ENCODE data around the gene EPHA8. TPM values are rescaled to one million over a fixed set of nuclear protein-coding genes. Genes with fewer than 3 reads are reported as not detected.

The EPHA8 gene
- total and polyA plus RNA-seq, 12 donors: 0.11 to 10.1 (median 1.6) TPM; not detected in 2

DNA sequence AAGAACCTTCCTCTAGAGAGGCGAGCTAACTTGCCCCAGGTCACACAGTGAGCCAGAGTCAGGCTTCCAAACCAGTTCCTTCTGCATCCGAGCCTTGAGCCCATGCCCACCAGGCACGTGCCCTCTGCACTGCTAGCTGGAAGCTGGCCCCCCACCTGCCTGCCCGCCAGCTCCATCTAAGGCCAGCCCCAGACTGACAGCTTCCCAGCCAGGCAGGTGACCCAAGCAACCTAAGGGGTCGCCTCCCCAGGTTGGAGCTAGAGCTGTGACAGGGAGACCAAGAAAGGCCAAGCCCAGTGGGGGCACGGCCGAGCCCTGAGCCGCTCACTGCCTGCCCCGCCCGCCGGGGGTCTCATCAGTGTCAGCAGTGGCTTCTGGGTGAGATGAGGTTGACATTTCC is 53.3 kb downstream of the EPHA8 start:
- no peak for DNase-seq
- TF ChIP-seq CTCF (IDR thresholded peaks at IDR 0.05) (no peak), POLR2A (IDR thresholded peaks at IDR 0.05) (no peak)
- Histone ChIP-seq H3K9me3 (replicated peaks in 1 of 3) (no peaks in the 10 kb centered on the region), H3K27ac (no peak overlapping the region), H3K36me3 (replicated peaks in 1 of 2) (no peaks in the 10 kb centered on the region), H3K4me3 (no peak overlapping the region), H3K4me1 (replicated peaks in 1 of 2) (no peaks in the 10 kb centered on the region), H3K27me3 (peaks cover 19% of the 10 kb centered on the region)
- WGBS, 4 donors: 48 to 67% (median 61%) methylated on average over 1 to 11 of the region's 11 CpGs; no CpG with 5 or more reads in 1 of the 4 donors
- intact Hi-C loops (cut with DNase I): no loop called here

DNA sequence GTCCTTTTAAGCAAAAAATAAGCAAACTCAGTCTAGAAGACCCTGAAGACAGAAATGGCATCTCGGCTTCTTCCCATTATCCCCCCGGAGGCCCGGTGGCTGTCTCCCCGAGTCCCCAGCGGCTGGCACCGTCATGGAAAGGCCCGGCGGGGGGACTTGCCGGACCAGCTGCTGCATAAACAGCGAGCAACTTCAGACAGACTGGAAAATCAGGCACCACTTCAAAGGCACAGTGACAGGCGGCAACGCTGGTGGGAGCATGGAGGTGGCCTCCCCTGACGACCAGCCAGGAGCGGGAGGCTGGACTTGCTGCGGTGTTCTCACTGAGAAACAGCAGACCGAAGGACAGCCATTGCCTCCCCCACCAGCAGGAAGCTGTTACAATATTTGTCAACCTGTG is 54.8 kb downstream of the EPHA8 start:
- Histone ChIP-seq H3K4me1 (replicated peaks in 1 of 2) (no peaks in the 10 kb centered on the region), H3K4me3 (no peak overlapping the region), H3K9me3 (replicated peaks in 1 of 3) (no peaks in the 10 kb centered on the region), H3K36me3 (replicated peaks in 1 of 2) (no peaks in the 10 kb centered on the region), H3K27ac (no peak overlapping the region), H3K27me3 (peaks cover 20% of the 10 kb centered on the region)
- intact Hi-C loops (cut with DNase I): no loop called here
- no peak for DNase-seq
- TF ChIP-seq POLR2A (IDR thresholded peaks at IDR 0.05) (no peak), CTCF (IDR thresholded peaks at IDR 0.05) (no peak)
- WGBS, 4 donors: 37 to 48% (median 42%) methylated on average over 13 to 16 of the region's 16 CpGs

DNA sequence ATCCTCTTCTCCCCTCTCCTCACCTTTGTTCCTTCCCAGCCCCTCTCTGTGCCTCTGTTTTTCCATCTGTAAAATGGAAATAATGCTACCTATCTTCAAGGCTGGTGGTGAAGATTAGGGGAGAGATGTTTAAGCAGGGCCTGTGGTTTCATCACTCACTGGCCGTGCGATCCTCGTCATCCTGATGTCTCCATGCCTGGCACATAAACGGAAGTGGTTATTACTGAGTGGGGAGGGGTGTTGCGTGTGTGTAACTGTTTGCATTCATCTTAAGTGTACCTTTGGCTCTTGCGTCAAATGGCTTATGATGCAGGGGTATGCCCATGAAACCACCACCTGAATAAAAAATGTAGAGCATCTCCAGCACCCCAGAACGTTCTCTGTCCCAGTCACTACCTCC is 56.0 kb downstream of the EPHA8 start:
- Histone ChIP-seq H3K27ac (no peak overlapping the region), H3K4me1 (replicated peaks in 1 of 2) (no peaks in the 10 kb centered on the region), H3K4me3 (no peak overlapping the region), H3K9me3 (replicated peaks in 1 of 3) (no peaks in the 10 kb centered on the region), H3K36me3 (replicated peaks in 1 of 2) (no peaks in the 10 kb centered on the region), H3K27me3 (peaks cover 23% of the 10 kb centered on the region)
- TF ChIP-seq CTCF (IDR thresholded peaks at IDR 0.05): no peak
- TF ChIP-seq POLR2A (IDR thresholded peaks at IDR 0.05): no peak
- DNase-seq: no peak
- WGBS, 4 donors: 68 to 80% (median 73%) methylated on average over 7 of the region's 7 CpGs
- intact Hi-C loops (cut with DNase I): no loop called here

- DNase-seq: no peak
- no peak for TF ChIP-seq POLR2A (IDR thresholded peaks at IDR 0.05)
- no peak for TF ChIP-seq CTCF (IDR thresholded peaks at IDR 0.05)
- intact Hi-C loops (cut with DNase I): no loop called here
- Histone ChIP-seq H3K9me3 (replicated peaks in 1 of 3) (no peaks in the 10 kb centered on the region), H3K27me3 (peaks cover 24% of the 10 kb centered on the region), H3K27ac (no peak overlapping the region), H3K36me3 (replicated peaks in 1 of 2) (no peaks in the 10 kb centered on the region), H3K4me3 (no peak overlapping the region), H3K4me1 (replicated peaks in 1 of 2) (no peaks in the 10 kb centered on the region)
- WGBS, 4 donors: 43 to 62% (median 56%) methylated on average over 10 to 12 of the region's 12 CpGs
Observed at GRCh38 chr1:22619798-22620197, 56.5 kb downstream of the EPHA8 start.

Measured in adrenal gland (tissue), 12 donors.